Mucosa of rectum (tissue), 2 donors: ENCODE results near the gene RBMS1.

ENCODE experiments used
- H3K27ac ChIP-seq, 2 donors: one replicate each; pipeline ENCODE4 v1.7.0; 2013; ENCODE audit warnings: inconsistent platforms in 2 of 2, low read depth in 2 of 2, low read length in 2 of 2
- H3K27me3 ChIP-seq, 2 donors: one replicate each; pipeline ENCODE4 v1.7.0; 2013; ENCODE audit warnings: low read length in 2 of 2; ENCODE audit not compliant: control insufficient read depth in 2 of 2, insufficient read depth in 2 of 2
- H3K36me3 ChIP-seq, 2 donors: one replicate each; pipeline ENCODE4 v1.7.0; 2013; ENCODE audit warnings: low read length in 2 of 2; ENCODE audit not compliant: control insufficient read depth in 2 of 2, insufficient read depth in 2 of 2
- H3K4me1 ChIP-seq, 2 donors: one replicate each; pipeline ENCODE4 v1.7.0; 2013; ENCODE audit warnings: low read length in 2 of 2, mild to moderate bottlenecking in 1 of 2; ENCODE audit not compliant: control insufficient read depth in 2 of 2, insufficient read depth in 2 of 2
- H3K4me3 ChIP-seq, 2 donors: one replicate each; pipeline ENCODE4 v1.7.0; 2013; ENCODE audit warnings: low read length in 2 of 2
- H3K9ac ChIP-seq, 2 donors: one replicate each; pipeline ENCODE4 v1.7.0; 2013; ENCODE audit warnings: low read length in 2 of 2, low read depth in 1 of 2, mild to moderate bottlenecking in 1 of 2
- H3K9me3 ChIP-seq, 2 donors: one replicate each; pipeline ENCODE4 v1.7.0; 2013; ENCODE audit warnings: low read length in 2 of 2; ENCODE audit not compliant: control insufficient read depth in 2 of 2
- donor health status: healthy.
- donor health status: Normal muscosa, but diverticular disease.

RBMS1 gene

GRCh38 chr2:160377204-160377995 is 116.2 kb downstream of the RBMS1 start:
- H3K4me1 ChIP-seq, result peaks cover 3 to 8% of the 10 kb centered on the region in 2 donors

GRCh38 chr2:160376576-160376975 is 117.0 kb downstream of the RBMS1 start:
- Histone ChIP-seq H3K9me3 (no peaks in the 10 kb centered on the region), H3K27ac (no peak overlapping the region), H3K9ac (no peak overlapping the region), H3K36me3 (no peaks in the 10 kb centered on the region), H3K4me1 (peaks cover 3 to 9% of the 10 kb centered on the region in 2 donors), H3K4me3 (no peak overlapping the region), H3K27me3 (no peaks in the 10 kb centered on the region)

More at GRCh38 chr2:160377204-160377995, 116.2 kb downstream of the RBMS1 start:
- H3K9ac ChIP-seq, result no peak overlapping the region
- no peak overlapping the region for H3K4me3 ChIP-seq
- H3K36me3 ChIP-seq, result no peaks in the 10 kb centered on the region
- no peak overlapping the region for H3K27ac ChIP-seq
- no peaks in the 10 kb centered on the region for H3K27me3 ChIP-seq
- H3K9me3 ChIP-seq, result no peaks in the 10 kb centered on the region

- H3K27ac ChIP-seq, result peak overlapping the region in 1 of 2 donors; percentile 2
- H3K4me1 ChIP-seq, result peaks cover 0 to 9% of the 10 kb centered on the region in 2 donors
- H3K36me3 ChIP-seq, result no peaks in the 10 kb centered on the region
- no peak overlapping the region for H3K4me3 ChIP-seq
- no peaks in the 10 kb centered on the region for H3K27me3 ChIP-seq
- H3K9ac ChIP-seq, result no peak overlapping the region
- no peaks in the 10 kb centered on the region for H3K9me3 ChIP-seq
These were observed 117.7 kb downstream of the RBMS1 start for GRCh38 chr2:160375802-160376469.

- H3K27me3 ChIP-seq, result no peaks in the 10 kb centered on the region
- peaks cover 0 to 9% of the 10 kb centered on the region in 2 donors for H3K4me1 ChIP-seq
- no peak overlapping the region for H3K4me3 ChIP-seq
- peak overlapping the region in 1 of 2 donors; percentile 2 for H3K27ac ChIP-seq
- H3K9me3 ChIP-seq, result no peaks in the 10 kb centered on the region
- H3K9ac ChIP-seq, result no peak overlapping the region
- H3K36me3 ChIP-seq, result no peaks in the 10 kb centered on the region
These were observed 118.6 kb downstream of the RBMS1 start for GRCh38 chr2:160375037-160375436.

- H3K9ac ChIP-seq, result no peak overlapping the region
- H3K36me3 ChIP-seq, result no peaks in the 10 kb centered on the region
- H3K4me1 ChIP-seq, result peaks cover 0 to 12% of the 10 kb centered on the region in 2 donors
- no peak overlapping the region for H3K27ac ChIP-seq
- H3K9me3 ChIP-seq, result no peaks in the 10 kb centered on the region
- H3K27me3 ChIP-seq, result no peaks in the 10 kb centered on the region
- no peak overlapping the region for H3K4me3 ChIP-seq
These were observed 119.9 kb downstream of the RBMS1 start for GRCh38 chr2:160373666-160374065.

- H3K4me1 ChIP-seq, result peaks cover 0 to 16% of the 10 kb centered on the region in 2 donors
- no peaks in the 10 kb centered on the region for H3K9me3 ChIP-seq
These were observed 120.3 kb downstream of the RBMS1 start for GRCh38 chr2:160373263-160373662.

GRCh38 chr2:160372585-160372984 is 121.0 kb downstream of the RBMS1 start:
- Histone ChIP-seq H3K9me3 (no peaks in the 10 kb centered on the region), H3K27me3 (peaks cover 0 to 4% of the 10 kb centered on the region in 2 donors), H3K9ac (no peak overlapping the region), H3K4me1 (peaks cover 0 to 16% of the 10 kb centered on the region in 2 donors), H3K27ac (no peak overlapping the region), H3K4me3 (no peak overlapping the region), H3K36me3 (no peaks in the 10 kb centered on the region)

More at GRCh38 chr2:160373263-160373662, 120.3 kb downstream of the RBMS1 start:
- H3K4me3 ChIP-seq, result no peak overlapping the region
- no peaks in the 10 kb centered on the region for H3K36me3 ChIP-seq
- peaks cover 0 to under 1% of the 10 kb centered on the region in 2 donors for H3K27me3 ChIP-seq
- no peak overlapping the region for H3K9ac ChIP-seq
- H3K27ac ChIP-seq, result no peak overlapping the region

- Histone ChIP-seq H3K9me3 (no peaks in the 10 kb centered on the region), H3K27ac (no peak overlapping the region), H3K9ac (no peak overlapping the region), H3K4me3 (no peak overlapping the region), H3K36me3 (no peaks in the 10 kb centered on the region), H3K27me3 (peaks cover 0 to 4% of the 10 kb centered on the region in 2 donors), H3K4me1 (peaks cover 0 to 16% of the 10 kb centered on the region in 2 donors)
These were observed 121.6 kb downstream of the RBMS1 start for GRCh38 chr2:160372010-160372356.

- Histone ChIP-seq H3K36me3 (no peaks in the 10 kb centered on the region), H3K9ac (no peak overlapping the region), H3K4me3 (no peak overlapping the region), H3K9me3 (no peaks in the 10 kb centered on the region), H3K27ac (no peak overlapping the region), H3K4me1 (peaks cover 0 to 16% of the 10 kb centered on the region in 2 donors), H3K27me3 (peaks cover 0 to 4% of the 10 kb centered on the region in 2 donors)
These were observed 122.2 kb downstream of the RBMS1 start for GRCh38 chr2:160371251-160372009.
